Esophagus squamous epithelium (tissue), 4 donors: ENCODE results near the gene DRGX.

Experiments used
- CTCF ChIP-seq, 6 experiments: fragments of 450-650 bp in 4 of 6; fragments of 200-600 bp in 2 of 6; sonication (generic) in 2 of 6; IDR thresholded peaks; one replicate each; pipeline ENCODE4 v1.5.1; 2016 to 2019; ENCODE audit warnings: antibody characterized with exemption in 6 of 6, mild to moderate bottlenecking in 4 of 6, moderate library complexity in 4 of 6
- POLR2A ChIP-seq, 4 donors: fragments of 450-650 bp; IDR thresholded peaks; one replicate each; pipeline ENCODE4 v1.6.1; 2017; ENCODE audit warnings: antibody characterized with exemption in 4 of 4, mild to moderate bottlenecking in 4 of 4, moderate library complexity in 3 of 4

- TF ChIP-seq CTCF (IDR thresholded peaks at IDR 0.05) (no peak), POLR2A (IDR thresholded peaks at IDR 0.05) (no peak)
Measured at GRCh38 chr10:49419005-49419404, 23.1 kb upstream of the DRGX start.
